Endothelial cell of umbilical vein (primary cell): ENCODE measurements around the gene MAN2A1.

Experiments
- CTCF ChIP-seq, 2 donors: IDR thresholded peaks; 1 replicate in 1 of 2; 2 replicates in 1 of 2; pipeline ENCODE4 v1.5.1; 2011; ENCODE audit warnings: low read length in 2 of 2, mild to moderate bottlenecking in 2 of 2, moderate library complexity in 2 of 2, control low read depth in 1 of 2, inconsistent platforms in 1 of 2, low read depth in 1 of 2; ENCODE audit not compliant: insufficient read depth in 1 of 2; ENCODE audit errors: extremely low read depth in 1 of 2
- POLR2A ChIP-seq: IDR thresholded peaks from 2 replicates; pipeline ENCODE4 v1.6.1; 2012; ENCODE audit warnings: low read depth, mild to moderate bottlenecking, control low read depth, low read length

DNA sequence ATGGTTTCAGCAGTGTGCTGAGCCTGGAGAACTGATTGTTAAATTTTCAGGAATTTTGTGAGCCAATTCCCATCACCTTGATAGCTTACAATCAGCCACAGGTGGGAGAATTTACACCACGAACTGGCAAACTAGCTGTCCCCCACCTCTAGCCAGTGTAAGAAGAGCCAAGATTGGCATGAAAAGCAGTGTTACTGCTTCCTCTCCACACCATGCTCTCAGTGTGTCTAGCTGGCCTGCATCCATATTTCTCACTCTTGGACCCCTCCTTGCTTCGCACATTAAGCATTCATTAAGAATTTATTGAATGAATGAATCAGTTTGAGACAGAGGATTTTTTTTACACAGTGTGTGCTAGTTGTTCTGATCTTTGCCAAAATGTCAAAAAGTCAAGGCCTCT lies 36.7 kb upstream of the MAN2A1 start:
- no peak for TF ChIP-seq CTCF (IDR thresholded peaks at IDR 0.05; ENCODE audit: extremely low read depth in 1 of 2, insufficient read depth in 1 of 2, low read depth in 1 of 2, low read length in 2 of 2)
- no peak for TF ChIP-seq POLR2A
